ENCODE measurements around the gene ACTBL2.

Gene ACTBL2

GRCh38 chr5:57434683-57435082 lies 47.9 kb downstream of the ACTBL2 start:
- H3K4me3 ChIP-seq (ENCODE audit: low read depth, low read length): no peak overlapping the region
- TF ChIP-seq CTCF (IDR thresholded peaks at IDR 0.05; ENCODE audit: insufficient read depth, low read depth, low read length, missing control alignments): no peak
- no peak for DNase-seq (ENCODE audit: low read depth)

DNA sequence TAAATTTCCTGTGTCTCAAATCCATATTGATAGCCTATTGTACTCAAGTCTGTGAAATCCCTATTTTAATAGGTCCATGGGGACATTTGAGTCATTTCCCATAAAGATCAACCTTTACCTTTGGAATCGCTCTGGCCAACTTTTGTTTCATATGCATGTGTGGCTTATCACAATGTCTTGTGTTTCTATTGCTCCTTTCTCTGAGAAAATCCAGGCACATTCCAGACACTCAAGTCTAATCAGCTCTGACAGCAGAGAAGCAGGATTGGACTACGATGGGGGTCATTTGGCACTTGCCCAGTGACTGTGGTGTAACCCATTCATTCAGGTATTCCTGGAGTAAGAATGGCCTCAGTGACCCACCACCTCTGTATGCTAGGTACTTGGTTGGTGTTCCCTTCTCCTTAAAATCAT lies 48.4 kb downstream of the ACTBL2 start:
- no peak for TF ChIP-seq CTCF (IDR thresholded peaks at IDR 0.05; ENCODE audit: insufficient read depth, low read depth, low read length, missing control alignments)
- DNase-seq (ENCODE audit: low read depth): no peak
- H3K4me3 ChIP-seq (ENCODE audit: low read depth, low read length): no peak overlapping the region

- no peak for DNase-seq (ENCODE audit: low read depth)
- no peak overlapping the region for H3K4me3 ChIP-seq (ENCODE audit: low read depth, low read length)
- TF ChIP-seq CTCF (IDR thresholded peaks at IDR 0.05; ENCODE audit: insufficient read depth, low read depth, low read length, missing control alignments): no peak
Observed at GRCh38 chr5:57432876-57433275, 49.7 kb downstream of the ACTBL2 start.

DNA sequence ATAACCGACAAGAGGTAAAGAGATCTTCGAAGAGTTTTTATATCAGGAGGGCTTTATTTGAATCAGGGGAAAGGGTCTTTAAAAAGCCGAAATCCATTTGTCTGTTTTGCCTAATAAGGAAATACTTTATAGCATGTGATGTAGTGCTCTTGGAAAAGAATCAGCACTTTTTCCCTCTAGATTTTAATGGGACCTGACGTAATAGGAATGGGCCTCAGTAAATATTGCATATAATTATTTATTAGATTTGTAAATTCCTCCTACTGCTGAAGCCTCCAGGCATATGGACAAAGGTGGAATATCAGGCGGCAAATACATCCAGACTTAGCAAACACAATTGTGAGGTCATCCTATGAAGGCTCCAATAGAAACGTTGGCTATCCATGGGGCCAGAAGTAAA lies 50.9 kb downstream of the ACTBL2 start:
- H3K4me3 ChIP-seq (ENCODE audit: low read depth, low read length): no peak overlapping the region
- no peak for TF ChIP-seq CTCF (IDR thresholded peaks at IDR 0.05; ENCODE audit: insufficient read depth, low read depth, low read length, missing control alignments)
- no peak for DNase-seq (ENCODE audit: low read depth)
